Measurements from ENCODE around the gene RNPEPL1. TPM values are rescaled to one million over a fixed set of nuclear protein-coding genes. Genes with fewer than 3 reads are reported as not detected.

Gene RNPEPL1
- polyA plus RNA-seq, 2 of the 4 experiments (the other 2 are of a cell fraction): 9.2 to 26.3 TPM

DNA sequence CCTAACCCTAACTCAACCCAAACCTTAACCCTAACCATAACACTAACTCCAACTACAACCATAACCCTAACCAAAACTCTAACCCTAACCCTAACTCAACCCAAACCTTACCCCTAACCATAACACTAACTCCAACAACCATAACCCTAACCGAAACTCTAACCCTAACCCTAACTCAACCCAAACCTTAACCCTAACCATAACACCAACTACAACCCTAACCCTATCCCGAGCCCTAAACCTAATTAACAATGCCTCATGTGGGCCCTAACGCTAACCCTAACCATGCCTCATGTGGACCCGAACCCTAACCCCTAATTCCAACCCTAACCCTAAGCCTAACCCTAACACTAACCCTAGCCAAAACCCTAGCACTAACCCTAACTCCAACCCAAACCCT lies 45.5 kb downstream of the RNPEPL1 start:
- no peak overlapping the region for H3K27ac ChIP-seq
- DNase-seq (ENCODE audit: low read depth in 1 of 2, low spot score in 1 of 2) (no peak), ATAC-seq (no peak), FAIRE-seq (no peak)
- WGBS (ENCODE audit: missing lambda C conversion rate): 71% methylated on average over 4 of the region's 4 CpGs
- no peak overlapping the region for H3K4me2 ChIP-seq
- H3K4me1 ChIP-seq: no peaks in the 10 kb centered on the region
- no peaks in the 10 kb centered on the region for H3K9me3 ChIP-seq
- ChIA-PET POLR2A (no interaction called here), CTCF (no interaction called here)
- H3K4me3 ChIP-seq: no peak overlapping the region
- TF ChIP-seq E2F6 (IDR thresholded peaks at IDR 0.05; ENCODE audit: borderline replicate concordance, low read depth) (no peak), RFX5 (IDR thresholded peaks at IDR 0.05) (no peak), NR3C1 (IDR thresholded peaks at IDR 0.05) (no peak), SMC3 (IDR thresholded peaks at IDR 0.05) (no peak), GATA3 (IDR thresholded peaks at IDR 0.05; ENCODE audit: borderline replicate concordance) (no peak), CBX8 (IDR thresholded peaks at IDR 0.05) (no peak), CBX2 (IDR thresholded peaks at IDR 0.05; ENCODE audit: borderline replicate concordance, low read depth) (no peak), NPAS2 (CRISPR knock-in tag; IDR thresholded peaks at IDR 0.05; ENCODE audit: borderline replicate concordance) (no peak), TP53 (CRISPR knock-in tag; IDR thresholded peaks at IDR 0.05) (no peak), NFE2L2 (conservative IDR thresholded peaks at IDR 0.05; ENCODE audit: low read length) (no peak), ZSCAN20 (CRISPR knock-in tag; IDR thresholded peaks at IDR 0.05) (no peak), KDM1A (IDR thresholded peaks at IDR 0.05; ENCODE audit: low read depth) (no peak), PHF8 (IDR thresholded peaks at IDR 0.05; ENCODE audit: borderline replicate concordance, low read depth) (no peak), SREBF2 (IDR thresholded peaks at IDR 0.05) (no peak), ZNF302 (CRISPR knock-in tag; IDR thresholded peaks at IDR 0.05) (no peak), RNF2 (IDR thresholded peaks at IDR 0.05; ENCODE audit: borderline replicate concordance, low read depth) (no peak)
- TF ChIP-seq, protein P1, sequence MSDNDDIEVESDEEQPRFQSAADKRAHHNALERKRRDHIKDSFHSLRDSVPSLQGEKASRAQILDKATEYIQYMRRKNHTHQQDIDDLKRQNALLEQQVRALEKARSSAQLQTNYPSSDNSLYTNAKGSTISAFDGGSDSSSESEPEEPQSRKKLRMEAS (IDR thresholded peaks at IDR 0.05): no peak
- TF ChIP-seq, protein P2, sequence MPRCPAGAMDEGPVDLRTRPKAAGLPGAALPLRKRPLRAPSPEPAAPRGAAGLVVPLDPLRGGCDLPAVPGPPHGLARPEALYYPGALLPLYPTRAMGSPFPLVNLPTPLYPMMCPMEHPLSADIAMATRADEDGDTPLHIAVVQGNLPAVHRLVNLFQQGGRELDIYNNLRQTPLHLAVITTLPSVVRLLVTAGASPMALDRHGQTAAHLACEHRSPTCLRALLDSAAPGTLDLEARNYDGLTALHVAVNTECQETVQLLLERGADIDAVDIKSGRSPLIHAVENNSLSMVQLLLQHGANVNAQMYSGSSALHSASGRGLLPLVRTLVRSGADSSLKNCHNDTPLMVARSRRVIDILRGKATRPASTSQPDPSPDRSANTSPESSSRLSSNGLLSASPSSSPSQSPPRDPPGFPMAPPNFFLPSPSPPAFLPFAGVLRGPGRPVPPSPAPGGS (IDR thresholded peaks at IDR 0.05): no peak

DNA sequence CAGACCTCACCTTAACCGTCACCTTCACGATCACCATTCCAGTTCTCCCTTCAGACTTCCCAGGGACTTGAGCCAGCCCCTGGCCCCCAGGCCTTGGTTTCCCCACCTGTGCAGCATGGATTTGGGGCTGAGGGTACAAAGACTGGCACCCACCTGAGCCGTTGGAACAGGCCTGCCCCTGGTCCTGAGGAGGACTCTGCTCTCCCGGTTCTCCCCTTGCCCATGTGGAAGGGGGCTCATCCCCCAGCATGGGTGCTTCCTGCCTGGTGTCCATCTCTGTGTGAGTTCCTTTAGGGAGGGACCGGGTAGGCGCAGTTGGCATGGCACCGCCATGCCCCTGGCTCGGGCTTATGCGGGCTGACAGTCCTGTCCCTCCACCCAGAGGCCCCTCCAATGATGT lies 46.1 kb downstream of the RNPEPL1 start:
- ATAC-seq (no peak), DNase-seq (ENCODE audit: low read depth in 1 of 2, low spot score in 1 of 2) (no peak), FAIRE-seq (no peak)
- POLR2A ChIA-PET: no interaction called here
- H3K4me1 ChIP-seq: no peaks in the 10 kb centered on the region
- no peaks in the 10 kb centered on the region for H3K9me3 ChIP-seq
- no peak for TF ChIP-seq NFE2L2 (conservative IDR thresholded peaks at IDR 0.05; ENCODE audit: low read length)
- TF ChIP-seq, protein P1 (IDR thresholded peaks at IDR 0.05): no peak
- TF ChIP-seq FOXS1 (CRISPR knock-in tag; IDR thresholded peaks at IDR 0.05): no peak
- TF ChIP-seq JUN (IDR thresholded peaks at IDR 0.05): no peak
- no peak for TF ChIP-seq FOSL2 (IDR thresholded peaks at IDR 0.05)
- TF ChIP-seq FOSL2 (CRISPR knock-in tag; IDR thresholded peaks at IDR 0.05): no peak
- no peak for TF ChIP-seq MAZ (IDR thresholded peaks at IDR 0.05; ENCODE audit: borderline replicate concordance, low read depth, low read length)
- TF ChIP-seq HOXB5 (CRISPR knock-in tag; IDR thresholded peaks at IDR 0.05): no peak
- TF ChIP-seq RFX5 (IDR thresholded peaks at IDR 0.05): no peak
- TF ChIP-seq POLR2A (IDR thresholded peaks at IDR 0.05; ENCODE audit: low read length): no peak
- TF ChIP-seq SREBF2 (IDR thresholded peaks at IDR 0.05): no peak
- no peak for TF ChIP-seq BHLHE40 (IDR thresholded peaks at IDR 0.05; ENCODE audit: low read depth, low read length)
- no peak for TF ChIP-seq ATOH8 (CRISPR knock-in tag; IDR thresholded peaks at IDR 0.05; ENCODE audit: low read depth)
- no peak for TF ChIP-seq ZFP36 (IDR thresholded peaks at IDR 0.05; ENCODE audit: borderline replicate concordance, partially characterized antibody)
- TF ChIP-seq, protein P3, sequence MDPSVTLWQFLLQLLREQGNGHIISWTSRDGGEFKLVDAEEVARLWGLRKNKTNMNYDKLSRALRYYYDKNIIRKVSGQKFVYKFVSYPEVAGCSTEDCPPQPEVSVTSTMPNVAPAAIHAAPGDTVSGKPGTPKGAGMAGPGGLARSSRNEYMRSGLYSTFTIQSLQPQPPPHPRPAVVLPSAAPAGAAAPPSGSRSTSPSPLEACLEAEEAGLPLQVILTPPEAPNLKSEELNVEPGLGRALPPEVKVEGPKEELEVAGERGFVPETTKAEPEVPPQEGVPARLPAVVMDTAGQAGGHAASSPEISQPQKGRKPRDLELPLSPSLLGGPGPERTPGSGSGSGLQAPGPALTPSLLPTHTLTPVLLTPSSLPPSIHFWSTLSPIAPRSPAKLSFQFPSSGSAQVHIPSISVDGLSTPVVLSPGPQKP (IDR thresholded peaks at IDR 0.05; ENCODE audit: low read depth, low read length): no peak
- no peak for TF ChIP-seq RCOR1 (IDR thresholded peaks at IDR 0.05; ENCODE audit: low read depth, low read length)
- no peak for TF ChIP-seq HOXB13 (CRISPR knock-in tag; IDR thresholded peaks at IDR 0.05; ENCODE audit: low read depth)
- TF ChIP-seq, protein P4, sequence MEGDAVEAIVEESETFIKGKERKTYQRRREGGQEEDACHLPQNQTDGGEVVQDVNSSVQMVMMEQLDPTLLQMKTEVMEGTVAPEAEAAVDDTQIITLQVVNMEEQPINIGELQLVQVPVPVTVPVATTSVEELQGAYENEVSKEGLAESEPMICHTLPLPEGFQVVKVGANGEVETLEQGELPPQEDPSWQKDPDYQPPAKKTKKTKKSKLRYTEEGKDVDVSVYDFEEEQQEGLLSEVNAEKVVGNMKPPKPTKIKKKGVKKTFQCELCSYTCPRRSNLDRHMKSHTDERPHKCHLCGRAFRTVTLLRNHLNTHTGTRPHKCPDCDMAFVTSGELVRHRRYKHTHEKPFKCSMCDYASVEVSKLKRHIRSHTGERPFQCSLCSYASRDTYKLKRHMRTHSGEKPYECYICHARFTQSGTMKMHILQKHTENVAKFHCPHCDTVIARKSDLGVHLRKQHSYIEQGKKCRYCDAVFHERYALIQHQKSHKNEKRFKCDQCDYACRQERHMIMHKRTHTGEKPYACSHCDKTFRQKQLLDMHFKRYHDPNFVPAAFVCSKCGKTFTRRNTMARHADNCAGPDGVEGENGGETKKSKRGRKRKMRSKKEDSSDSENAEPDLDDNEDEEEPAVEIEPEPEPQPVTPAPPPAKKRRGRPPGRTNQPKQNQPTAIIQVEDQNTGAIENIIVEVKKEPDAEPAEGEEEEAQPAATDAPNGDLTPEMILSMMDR (IDR thresholded peaks at IDR 0.05): no peak
- TF ChIP-seq KDM1A (IDR thresholded peaks at IDR 0.05; ENCODE audit: low read depth): no peak
- no peak for TF ChIP-seq NPAS2 (CRISPR knock-in tag; IDR thresholded peaks at IDR 0.05; ENCODE audit: borderline replicate concordance)
- no peak overlapping the region for H3K4me2 ChIP-seq
- no peak overlapping the region for H3K27ac ChIP-seq
- 94% methylated on average over 4 of the region's 9 CpGs for WGBS (ENCODE audit: missing lambda C conversion rate)
- CTCF ChIA-PET: no interaction called here
- H3K4me3 ChIP-seq: no peak overlapping the region

Measured in A549 (cell line).